ENCODE data around the gene CHCHD3. TPM values are rescaled to one million over a fixed set of nuclear protein-coding genes. Genes with fewer than 3 reads are reported as not detected.

CHCHD3 gene
- total and polyA plus RNA-seq, 2 experiments from 2014 or later: 65.3 to 68.5 TPM

DNA sequence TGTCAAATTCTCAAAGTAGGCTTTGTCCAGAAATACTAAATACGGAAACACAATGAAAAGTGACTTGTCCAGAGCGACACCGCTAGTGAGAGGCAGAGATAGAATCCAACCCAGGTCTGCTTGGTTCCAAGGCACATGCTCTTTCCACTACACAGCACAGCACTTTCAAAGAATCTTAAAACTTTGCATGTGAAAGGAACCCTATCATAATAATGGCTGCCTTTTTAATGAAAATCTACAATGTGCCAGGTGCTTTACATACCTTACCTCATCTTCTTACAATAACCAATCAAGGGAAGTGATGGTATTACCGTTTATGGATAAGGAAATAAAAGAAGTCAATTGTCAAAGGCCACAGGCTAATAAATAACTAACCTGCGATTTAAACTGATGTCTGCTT, 2.6 kb downstream of the CHCHD3 start:
- Histone ChIP-seq H3K36me3 (replicated peaks; ENCODE audit: insufficient read depth, low read depth) (no peaks in the 10 kb centered on the region), H3K9me3 (ENCODE audit: low read depth) (no peaks in the 10 kb centered on the region), H4K20me1 (ENCODE audit: insufficient read depth, poor library complexity, severe bottlenecking) (peaks cover 22% of the 10 kb centered on the region), H3K4me2 (peak overlapping the region; percentile 90), H3K27me3 (no peaks in the 10 kb centered on the region), H3K4me1 (ENCODE audit: insufficient read depth) (peaks cover 14% of the 10 kb centered on the region), H3K27ac (no peak overlapping the region), H3K4me3 (no peak overlapping the region), H2AFZ (no peak overlapping the region), H3K9me2 (replicated peaks; ENCODE audit: insufficient read depth) (no peaks in the 10 kb centered on the region), H3K79me2 (peaks cover 73% of the 10 kb centered on the region)
- WGBS (ENCODE audit: low lambda C conversion rate, missing lambda C conversion rate): 77% methylated on average over 5 of the region's 5 CpGs
- DNase-seq (ENCODE audit: low spot score): no peak
- TF ChIP-seq EZH2phosphoT487 (IDR thresholded peaks at IDR 0.05; ENCODE audit: low read depth, severe bottlenecking, unreplicated experiment): no peak
- TF ChIP-seq, protein P1, sequence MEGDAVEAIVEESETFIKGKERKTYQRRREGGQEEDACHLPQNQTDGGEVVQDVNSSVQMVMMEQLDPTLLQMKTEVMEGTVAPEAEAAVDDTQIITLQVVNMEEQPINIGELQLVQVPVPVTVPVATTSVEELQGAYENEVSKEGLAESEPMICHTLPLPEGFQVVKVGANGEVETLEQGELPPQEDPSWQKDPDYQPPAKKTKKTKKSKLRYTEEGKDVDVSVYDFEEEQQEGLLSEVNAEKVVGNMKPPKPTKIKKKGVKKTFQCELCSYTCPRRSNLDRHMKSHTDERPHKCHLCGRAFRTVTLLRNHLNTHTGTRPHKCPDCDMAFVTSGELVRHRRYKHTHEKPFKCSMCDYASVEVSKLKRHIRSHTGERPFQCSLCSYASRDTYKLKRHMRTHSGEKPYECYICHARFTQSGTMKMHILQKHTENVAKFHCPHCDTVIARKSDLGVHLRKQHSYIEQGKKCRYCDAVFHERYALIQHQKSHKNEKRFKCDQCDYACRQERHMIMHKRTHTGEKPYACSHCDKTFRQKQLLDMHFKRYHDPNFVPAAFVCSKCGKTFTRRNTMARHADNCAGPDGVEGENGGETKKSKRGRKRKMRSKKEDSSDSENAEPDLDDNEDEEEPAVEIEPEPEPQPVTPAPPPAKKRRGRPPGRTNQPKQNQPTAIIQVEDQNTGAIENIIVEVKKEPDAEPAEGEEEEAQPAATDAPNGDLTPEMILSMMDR (IDR thresholded peaks at IDR 0.05; ENCODE audit: poor library complexity): no peak
- TF ChIP-seq EZH2 (IDR thresholded peaks at IDR 0.05; ENCODE audit: borderline replicate concordance): no peak

DNA sequence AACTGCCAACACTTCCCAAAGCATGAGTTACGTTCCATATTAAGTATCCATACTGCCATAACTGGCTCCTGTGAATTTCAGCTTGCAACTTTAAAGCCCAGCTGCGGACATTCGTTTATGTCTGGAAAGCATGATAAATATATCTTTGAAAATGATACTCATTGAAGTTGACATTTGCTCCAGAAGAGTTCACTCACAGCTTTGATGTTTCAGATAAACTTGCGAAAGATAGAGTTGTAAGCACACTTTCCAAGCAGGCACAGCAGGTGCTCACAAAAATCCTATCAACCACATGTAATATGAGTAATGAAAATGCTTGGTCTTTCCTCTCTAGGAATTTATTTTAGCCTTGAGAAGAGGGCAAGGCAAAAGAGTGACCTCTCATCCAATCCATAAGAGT, 4.5 kb downstream of the CHCHD3 start:
- no peak for TF ChIP-seq EZH2 (IDR thresholded peaks at IDR 0.05; ENCODE audit: borderline replicate concordance)
- no peak for TF ChIP-seq EZH2phosphoT487 (IDR thresholded peaks at IDR 0.05; ENCODE audit: low read depth, severe bottlenecking, unreplicated experiment)
- TF ChIP-seq, protein P1 (IDR thresholded peaks at IDR 0.05; ENCODE audit: poor library complexity): no peak
- Histone ChIP-seq H3K9me2 (replicated peaks; ENCODE audit: insufficient read depth) (no peaks in the 10 kb centered on the region), H3K4me1 (ENCODE audit: insufficient read depth) (peaks cover 14% of the 10 kb centered on the region), H3K9me3 (ENCODE audit: low read depth) (no peaks in the 10 kb centered on the region), H3K79me2 (peaks cover 89% of the 10 kb centered on the region), H2AFZ (no peak overlapping the region), H3K36me3 (replicated peaks; ENCODE audit: insufficient read depth, low read depth) (no peaks in the 10 kb centered on the region), H4K20me1 (ENCODE audit: insufficient read depth, poor library complexity, severe bottlenecking) (peaks cover 22% of the 10 kb centered on the region), H3K4me3 (no peak overlapping the region), H3K27ac (no peak overlapping the region), H3K27me3 (no peaks in the 10 kb centered on the region), H3K4me2 (no peak overlapping the region)
- 61% methylated on average over 4 of the region's 4 CpGs for WGBS (ENCODE audit: low lambda C conversion rate, missing lambda C conversion rate)
- DNase-seq (ENCODE audit: low spot score): no peak

DNA sequence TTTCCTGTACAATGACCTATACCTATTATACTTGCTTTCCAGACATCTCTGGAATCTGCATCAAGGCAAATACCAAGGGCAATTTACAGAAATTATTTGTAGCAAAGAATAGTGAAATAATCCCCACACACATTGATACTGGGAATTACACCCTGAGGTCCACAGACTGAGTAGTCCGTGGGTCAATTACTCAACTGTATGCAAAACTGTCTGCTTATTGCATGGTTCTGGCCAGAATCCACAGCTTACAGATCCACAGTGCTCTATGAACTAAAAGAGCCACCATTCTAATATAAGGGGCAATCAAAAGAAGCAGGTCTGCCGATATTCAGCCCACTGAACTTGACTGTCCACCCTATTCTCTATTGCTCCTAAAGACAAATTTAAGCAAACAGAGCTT, 5.7 kb downstream of the CHCHD3 start:
- TF ChIP-seq EZH2 (IDR thresholded peaks at IDR 0.05; ENCODE audit: borderline replicate concordance) (no peak), EZH2phosphoT487 (IDR thresholded peaks at IDR 0.05; ENCODE audit: low read depth, severe bottlenecking, unreplicated experiment) (no peak)
- TF ChIP-seq, protein P1 (IDR thresholded peaks at IDR 0.05; ENCODE audit: poor library complexity): no peak
- Histone ChIP-seq H3K9me2 (replicated peaks; ENCODE audit: insufficient read depth) (no peaks in the 10 kb centered on the region), H3K4me2 (no peak overlapping the region), H3K4me1 (ENCODE audit: insufficient read depth) (peaks cover 14% of the 10 kb centered on the region), H4K20me1 (ENCODE audit: insufficient read depth, poor library complexity, severe bottlenecking) (peaks cover 25% of the 10 kb centered on the region), H3K9me3 (ENCODE audit: low read depth) (no peaks in the 10 kb centered on the region), H2AFZ (no peak overlapping the region), H3K4me3 (no peak overlapping the region), H3K27me3 (no peaks in the 10 kb centered on the region), H3K79me2 (peaks cover 96% of the 10 kb centered on the region), H3K27ac (no peak overlapping the region), H3K36me3 (replicated peaks; ENCODE audit: insufficient read depth, low read depth) (no peaks in the 10 kb centered on the region)
- DNase-seq (ENCODE audit: low spot score): no peak
- 98% methylated on average over 2 of the region's 2 CpGs for WGBS (ENCODE audit: low lambda C conversion rate, missing lambda C conversion rate)

DNA sequence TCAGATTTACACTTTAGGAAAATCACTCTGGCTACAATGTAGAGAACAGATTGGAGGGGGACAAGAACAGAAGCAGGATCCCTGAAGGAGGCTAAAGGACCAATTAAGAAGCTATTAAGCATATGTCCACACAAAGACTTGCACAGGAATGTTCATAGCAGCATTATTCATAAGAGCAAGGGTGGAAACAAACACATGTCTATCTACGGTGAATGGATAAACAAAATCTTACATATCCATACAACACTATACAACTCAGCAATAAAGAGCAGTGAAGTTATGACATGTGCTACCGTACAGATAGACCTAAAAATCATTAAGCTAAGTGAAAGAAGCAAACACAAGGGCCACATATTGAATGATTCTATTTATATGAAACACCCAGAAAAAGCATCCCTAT, 10.4 kb downstream of the CHCHD3 start:
- H4K20me1 ChIP-seq (ENCODE audit: insufficient read depth, poor library complexity, severe bottlenecking): peaks cover 7% of the 10 kb centered on the region

More for the DNA sequence above, 10.4 kb downstream of the CHCHD3 start:
- H3K27ac ChIP-seq: no peak overlapping the region
- whole genome bisulfite sequencing (ENCODE audit: low lambda C conversion rate, missing lambda C conversion rate): 82% methylated on average over 2 of the region's 2 CpGs
- no peaks in the 10 kb centered on the region for H3K27me3 ChIP-seq
- H3K79me2 ChIP-seq: peaks cover 73% of the 10 kb centered on the region
- DNase-seq (ENCODE audit: low spot score): no peak
- TF ChIP-seq EZH2phosphoT487 (IDR thresholded peaks at IDR 0.05; ENCODE audit: low read depth, severe bottlenecking, unreplicated experiment) (no peak), EZH2 (IDR thresholded peaks at IDR 0.05; ENCODE audit: borderline replicate concordance) (no peak)
- TF ChIP-seq, protein P1 (IDR thresholded peaks at IDR 0.05; ENCODE audit: poor library complexity): no peak
- H3K4me2 ChIP-seq: no peak overlapping the region
- H3K4me3 ChIP-seq: no peak overlapping the region
- no peaks in the 10 kb centered on the region for H3K4me1 ChIP-seq (ENCODE audit: insufficient read depth)
- no peaks in the 10 kb centered on the region for H3K9me3 ChIP-seq (ENCODE audit: low read depth)
- H3K9me2 ChIP-seq (replicated peaks; ENCODE audit: insufficient read depth): no peaks in the 10 kb centered on the region
- H2AFZ ChIP-seq: no peak overlapping the region
- H3K36me3 ChIP-seq (replicated peaks; ENCODE audit: insufficient read depth, low read depth): no peaks in the 10 kb centered on the region

All from hepatocyte (in vitro differentiated cells).